Activated B cell treated with CpG ODN at 0.5 μM for 24 hours (primary cell): Measurements from ENCODE around the gene KAT5. TPM values are rescaled to one million over a fixed set of nuclear protein-coding genes. Genes with fewer than 3 reads are reported as not detected.
"Not testable (repeated sequence)": the region's sequence is repeated elsewhere in the genome, so short reads cannot be mapped to it uniquely, and the experiment has no call there.

Experiments
- ATAC-seq: fragments of 200-7000 bp; cut with Tn5 transposase; one replicate; pipeline ENCODE4 v1.10.0; 2021; ENCODE audit warnings: low read depth, mild to moderate bottlenecking, moderate library complexity
- CTCF ChIA-PET: fragments of 350-600 bp; sonication (Branson Sonifier 250); formaldehyde crosslinking; loops from one replicate; lab custom pipeline; 2021; ENCODE audit warnings: antibody characterized with exemption; lab: Charles Lee
- POLR2A ChIA-PET: fragments of 350-600 bp; sonication (Branson Sonifier 250); formaldehyde crosslinking; loops from one replicate; lab custom pipeline; 2021; ENCODE audit warnings: antibody characterized with exemption; lab: Charles Lee
- DNase-seq: peaks from one replicate; pipeline ENCODE4 v3.0.0; 2022
- H3K27ac Mint-ChIP-seq: one replicate; pipeline ENCODE4 v1.8.0; 2020; ENCODE audit warnings: mixed read lengths
- H3K27me3 Mint-ChIP-seq: one replicate; pipeline ENCODE4 v1.8.0; 2021; ENCODE audit warnings: mixed read lengths
- H3K36me3 Mint-ChIP-seq: one replicate; pipeline ENCODE4 v1.8.0; 2021; ENCODE audit warnings: low read depth, mixed read lengths
- H3K4me1 Mint-ChIP-seq: one replicate; pipeline ENCODE4 v1.8.0; 2021; ENCODE audit warnings: mixed read lengths
- H3K4me3 Mint-ChIP-seq: one replicate; pipeline ENCODE4 v1.8.0; 2020; ENCODE audit warnings: mild to moderate bottlenecking, mixed read lengths
- H3K9me3 Mint-ChIP-seq: one replicate; pipeline ENCODE4 v1.8.0; 2020; ENCODE audit warnings: mixed read lengths
- CTCF ChIP-seq: fragments of 200-600 bp; IDR thresholded peaks from one replicate; pipeline ENCODE4 v1.8.0; 2022; ENCODE audit warnings: antibody characterized with exemption, mild to moderate bottlenecking
- intact Hi-C: fragments of 100-400 bp; cut with micrococcal nuclease; formaldehyde crosslinking; loops from one replicate; pipeline ENCODE4 v1.15.1; 2024
- total RNA-seq: library from RNA; stranded (reverse); gene quantifications from 2 replicates; pipeline ENCODE4 v1.2.3, GENCODE V29; 2022

Gene KAT5
- total RNA-seq, 1 donor from 2014 or later, result 120 TPM

GRCh38 chr11:65727865-65728264, 15.8 kb downstream of the KAT5 start:
- intact Hi-C loops, result no loop called here
- ChIA-PET CTCF (interaction anchor here (1.1 to 1.7 kb wide), 3 partner anchors 16 to 102 kb away, joined by 3 to 6 read pairs (median 4); partner anchors contain the start of genes AP5B1 and KAT5), POLR2A (no interaction called here)
- Mint-ChIP-seq H3K4me1 (no peaks in the 10 kb centered on the region), H3K36me3 (no peaks in the 10 kb centered on the region), H3K9me3 (no peaks in the 10 kb centered on the region), H3K27ac (no peak overlapping the region), H3K27me3 (peaks cover 8% of the 10 kb centered on the region), H3K4me3 (no peak overlapping the region)
- DNase-seq (no peak), ATAC-seq (no peak)
- TF ChIP-seq CTCF, result no peak

DNA sequence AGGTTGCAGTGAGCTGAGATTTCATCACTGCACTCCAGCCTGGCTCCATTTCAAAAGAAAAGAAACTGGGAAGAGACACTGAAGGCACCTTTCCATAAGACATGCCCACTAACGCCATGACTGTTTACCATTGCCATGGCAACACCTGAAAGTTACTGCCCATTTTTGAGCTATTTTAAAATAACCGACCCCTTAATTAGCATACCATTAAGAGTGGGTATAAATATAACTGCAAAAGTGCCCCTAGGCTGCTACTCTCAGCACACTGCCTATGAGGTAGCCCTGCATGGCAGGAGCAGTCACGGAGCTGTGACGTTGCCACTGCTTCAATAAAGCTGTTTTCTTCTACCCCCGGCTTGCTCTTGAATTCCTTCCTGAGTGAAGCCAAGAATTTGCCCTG, 18.4 kb downstream of the KAT5 start:
- ChIA-PET POLR2A (no interaction called here), CTCF (no interaction called here)
- Mint-ChIP-seq H3K27ac (no peak overlapping the region), H3K9me3 (no peaks in the 10 kb centered on the region), H3K36me3 (no peaks in the 10 kb centered on the region), H3K27me3 (peaks cover 15% of the 10 kb centered on the region), H3K4me1 (no peaks in the 10 kb centered on the region), H3K4me3 (no peak overlapping the region)
- no peak for DNase-seq
- no peak for TF ChIP-seq CTCF
- intact Hi-C loops, result no loop called here
- ATAC-seq, result no peak

GRCh38 chr11:65735111-65735510, 23.1 kb downstream of the KAT5 start:
- CTCF ChIA-PET, DNase-seq, POLR2A ChIA-PET, H3K4me3 Mint-ChIP-seq, H3K27ac Mint-ChIP-seq, H3K9me3 Mint-ChIP-seq, ATAC-seq, H3K36me3 Mint-ChIP-seq, intact Hi-C loops, H3K4me1 Mint-ChIP-seq: not testable (repeated sequence)
- H3K27me3 Mint-ChIP-seq, result peaks cover 29% of the 10 kb centered on the region

GRCh38 chr11:65736810-65737209, 24.8 kb downstream of the KAT5 start:
- Mint-ChIP-seq H3K9me3 (peaks cover 3% of the 10 kb centered on the region), H3K27ac (no peak overlapping the region)

DNA sequence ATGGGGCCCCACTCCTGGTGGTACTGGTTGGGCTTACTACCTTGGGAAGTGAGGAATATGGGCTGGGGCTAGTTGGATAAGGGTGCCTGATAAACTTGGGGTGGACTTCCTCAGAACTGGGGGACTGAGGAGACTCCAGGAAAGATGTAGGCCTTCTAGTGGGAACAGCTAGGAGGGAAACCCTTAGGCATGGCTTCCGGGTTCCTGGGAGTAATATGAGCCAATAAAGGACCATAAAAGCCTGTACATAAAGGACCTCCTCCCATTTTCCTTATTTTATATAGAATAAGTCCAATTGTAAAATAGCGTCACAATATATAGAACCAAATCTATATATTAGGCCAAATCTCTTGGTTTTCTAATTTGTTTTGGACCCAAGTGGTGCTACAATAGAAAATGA, 27.0 kb downstream of the KAT5 start:
- H3K9me3 Mint-ChIP-seq, result peaks cover 3% of the 10 kb centered on the region
- H3K36me3 Mint-ChIP-seq, result no peaks in the 10 kb centered on the region
- DNase-seq, result no peak
- no peak overlapping the region for H3K4me3 Mint-ChIP-seq
- POLR2A ChIA-PET, result no interaction called here
- no peak for ATAC-seq
- intact Hi-C loops, result no loop called here
- H3K27me3 Mint-ChIP-seq, result peaks cover 26% of the 10 kb centered on the region
- CTCF ChIA-PET, result no interaction called here
- no peak for TF ChIP-seq CTCF
- no peak overlapping the region for H3K27ac Mint-ChIP-seq
- H3K4me1 Mint-ChIP-seq, result no peaks in the 10 kb centered on the region

More at GRCh38 chr11:65736810-65737209, 24.8 kb downstream of the KAT5 start:
- no peak for TF ChIP-seq CTCF
- ChIA-PET CTCF (no interaction called here), POLR2A (no interaction called here)
- intact Hi-C loops, result no loop called here
- Mint-ChIP-seq H3K36me3 (no peaks in the 10 kb centered on the region), H3K4me3 (no peak overlapping the region), H3K27me3 (peaks cover 32% of the 10 kb centered on the region), H3K4me1 (no peaks in the 10 kb centered on the region)
- DNase-seq (no peak), ATAC-seq (no peak)

- Mint-ChIP-seq H3K27ac (no peak overlapping the region), H3K4me3 (no peak overlapping the region), H3K27me3 (peaks cover 19% of the 10 kb centered on the region), H3K9me3 (peaks cover 3% of the 10 kb centered on the region), H3K4me1 (peaks cover 6% of the 10 kb centered on the region), H3K36me3 (no peaks in the 10 kb centered on the region)
- ATAC-seq (no peak), DNase-seq (no peak)
- ChIA-PET POLR2A (interaction anchor here (0.6 kb wide), 1 partner anchor 248 kb away, joined by 10 read pairs; no protein-coding TSS in a partner anchor), CTCF (interaction anchor here (0.6 kb wide), 1 partner anchor 19 kb away, joined by 4 read pairs; no protein-coding TSS in a partner anchor)
- TF ChIP-seq CTCF, result no peak
- intact Hi-C loops, result no loop called here
Measured at GRCh38 chr11:65741185-65741584, 29.1 kb downstream of the KAT5 start.
